H9 (cell line): ENCODE data around the gene DCC. TPM values are rescaled to one million over a fixed set of nuclear protein-coding genes. Genes with fewer than 3 reads are reported as not detected.

Experiments
- DNase-seq: peaks from one replicate; pipeline ENCODE4 v3.0.0-alpha.2; 2017
- H2AFZ ChIP-seq: one replicate; pipeline ENCODE4 v1.6.1; 2013; ENCODE audit warnings: mild to moderate bottlenecking, low read length, control low read depth, moderate library complexity
- H2AK5ac ChIP-seq: 2 replicates; pipeline ENCODE4 v1.6.1; 2013; ENCODE audit warnings: low read length, control low read depth, mixed read lengths; ENCODE audit not compliant: insufficient read length
- H2BK120ac ChIP-seq: one replicate; pipeline ENCODE4 v1.6.1; 2013; ENCODE audit warnings: low read depth, mild to moderate bottlenecking, low read length, control low read depth, inconsistent platforms; ENCODE audit not compliant: poor library complexity, severe bottlenecking
- H2BK12ac ChIP-seq: 2 replicates; pipeline ENCODE4 v1.6.1; 2013; ENCODE audit warnings: low read length, control low read depth, mixed read lengths, low read depth; ENCODE audit not compliant: insufficient read length
- H2BK15ac ChIP-seq: 2 replicates; pipeline ENCODE4 v1.6.1; 2013; ENCODE audit warnings: low read depth, low read length, control low read depth
- H2BK20ac ChIP-seq: one replicate; pipeline ENCODE4 v1.6.1; 2013; ENCODE audit warnings: low read depth, mild to moderate bottlenecking, low read length, control low read depth, inconsistent platforms; ENCODE audit not compliant: poor library complexity, severe bottlenecking
- H2BK5ac ChIP-seq: 2 replicates; pipeline ENCODE4 v1.6.1; 2013; ENCODE audit warnings: low read length, control low read depth, mixed read lengths; ENCODE audit not compliant: insufficient read length
- H3K14ac ChIP-seq: 2 replicates; pipeline ENCODE4 v1.6.1; 2013; ENCODE audit warnings: low read length, control low read depth; ENCODE audit not compliant: insufficient read depth
- H3K18ac ChIP-seq: 2 replicates; pipeline ENCODE4 v1.6.1; 2013; ENCODE audit warnings: low read depth, mild to moderate bottlenecking, mixed read lengths, low read length, control low read depth; ENCODE audit not compliant: insufficient read length
- H3K23ac ChIP-seq: 2 replicates; pipeline ENCODE4 v1.6.1; 2013; ENCODE audit warnings: low read length, control low read depth, mixed read lengths, low read depth; ENCODE audit not compliant: insufficient read length
- H3K23me2 ChIP-seq: 2 replicates; pipeline ENCODE4 v1.6.1; 2013; ENCODE audit warnings: low read depth, mild to moderate bottlenecking, mixed read lengths, low read length, control low read depth; ENCODE audit not compliant: insufficient read length, poor library complexity, severe bottlenecking
- H3K27ac ChIP-seq: 2 replicates; pipeline ENCODE4 v1.5.1; 2013; ENCODE audit warnings: low read length, control low read depth, mixed read lengths, low read depth; ENCODE audit not compliant: insufficient read length
- H3K27me3 ChIP-seq: 2 replicates; pipeline ENCODE4 v1.6.1; 2013; ENCODE audit warnings: low read length, control low read depth, inconsistent platforms; ENCODE audit not compliant: insufficient read depth
- H3K4ac ChIP-seq: 2 replicates; pipeline ENCODE4 v1.6.1; 2013; ENCODE audit warnings: low read depth, mild to moderate bottlenecking, control low read depth, inconsistent platforms, low read length, moderate library complexity
- H3K4me1 ChIP-seq: 2 replicates; pipeline ENCODE4 v1.6.1; 2013; ENCODE audit warnings: low read length, control low read depth, inconsistent platforms; ENCODE audit not compliant: insufficient read depth
- H3K4me2 ChIP-seq: 2 replicates; pipeline ENCODE4 v1.6.1; 2013; ENCODE audit warnings: low read length, control low read depth, mixed read lengths; ENCODE audit not compliant: insufficient read length, insufficient read depth
- H3K56ac ChIP-seq: 2 replicates; pipeline ENCODE4 v1.6.1; 2013; ENCODE audit warnings: low read depth, mild to moderate bottlenecking, mixed read lengths, low read length, control low read depth; ENCODE audit not compliant: insufficient read length
- H3K79me1 ChIP-seq: 2 replicates; pipeline ENCODE4 v1.6.1; 2013; ENCODE audit warnings: low read depth, mild to moderate bottlenecking, moderate library complexity, low read length, control low read depth, inconsistent platforms; ENCODE audit not compliant: insufficient read depth, poor library complexity, severe bottlenecking
- H3K79me2 ChIP-seq: 2 replicates; pipeline ENCODE4 v1.6.1; 2013; ENCODE audit warnings: low read length, control low read depth, inconsistent platforms; ENCODE audit not compliant: insufficient read depth
- H3K9ac ChIP-seq: 2 replicates; pipeline ENCODE4 v1.6.1; 2013; ENCODE audit warnings: low read length, control low read depth, mixed read lengths; ENCODE audit not compliant: insufficient read length; ENCODE audit errors: extremely low read depth
- H3K9me3 ChIP-seq: one replicate; pipeline ENCODE4 v1.6.1; 2013; ENCODE audit warnings: low read depth, low read length, inconsistent platforms; ENCODE audit not compliant: control insufficient read depth
- H3T11ph ChIP-seq: one replicate; pipeline ENCODE4 v1.6.1; 2013; ENCODE audit warnings: mild to moderate bottlenecking, low read length, control low read depth, inconsistent platforms
- H4K20me1 ChIP-seq: one replicate; pipeline ENCODE4 v1.6.1; 2013; ENCODE audit not compliant: control insufficient read depth, insufficient read length, insufficient read depth
- H4K5ac ChIP-seq: 2 replicates; pipeline ENCODE4 v1.6.1; 2013; ENCODE audit warnings: low read depth, mild to moderate bottlenecking, mixed read lengths, low read length, control low read depth; ENCODE audit not compliant: insufficient read length
- H4K8ac ChIP-seq: replicated peaks from 2 replicates; pipeline ENCODE4 v1.6.1; 2013; ENCODE audit warnings: low read length, control low read depth, mixed read lengths, low read depth; ENCODE audit not compliant: insufficient read length
- H4K91ac ChIP-seq: 2 replicates; pipeline ENCODE4 v1.6.1; 2013; ENCODE audit warnings: low read depth, mild to moderate bottlenecking, moderate library complexity, mixed read lengths, low read length, control low read depth; ENCODE audit not compliant: insufficient read length
- H3K27ac Mint-ChIP-seq, 3 experiments: 2 replicates in 2 of 3; 3 replicates in 1 of 3; pipeline ENCODE4 v1.8.0; 2020 to 2021; ENCODE audit warnings: mixed read lengths in 3 of 3, mild to moderate bottlenecking in 1 of 3, moderate library complexity in 1 of 3
- H3K27me3 Mint-ChIP-seq: 2 replicates; pipeline ENCODE4 v1.8.0; 2021; ENCODE audit warnings: low read depth, mild to moderate bottlenecking, moderate library complexity, mixed read lengths
- H3K36me3 Mint-ChIP-seq, 3 experiments: 2 replicates in 2 of 3; 3 replicates in 1 of 3; pipeline ENCODE4 v1.8.0; 2020 to 2021; ENCODE audit warnings: low read depth in 3 of 3, mixed read lengths in 3 of 3; ENCODE audit not compliant: insufficient read depth in 1 of 3
- H3K4me1 Mint-ChIP-seq, 2 experiments: 2 replicates each; pipeline ENCODE4 v1.8.0; 2020; ENCODE audit warnings: mixed read lengths in 2 of 2
- H3K4me3 Mint-ChIP-seq, 2 experiments: 2 replicates in 1 of 2; 3 replicates in 1 of 2; pipeline ENCODE4 v1.8.0; 2020 to 2021; ENCODE audit warnings: mild to moderate bottlenecking in 2 of 2, mixed read lengths in 2 of 2, moderate library complexity in 1 of 2
- H3K9me3 Mint-ChIP-seq, 2 experiments: 2 replicates in 1 of 2; 3 replicates in 1 of 2; pipeline ENCODE4 v1.8.0; 2020; ENCODE audit warnings: mild to moderate bottlenecking in 2 of 2, mixed read lengths in 2 of 2, moderate library complexity in 1 of 2
- WGBS: extraction: QIAGEN DNeasy Blood & Tissue Kit; methylation state at CpG from one replicate; pipeline ENCODE4 v1.1.7; 2013; ENCODE audit warnings: missing lambda C conversion rate, low lambda C conversion rate, mixed read lengths; ENCODE audit not compliant: insufficient read length; ENCODE audit errors: extremely low coverage; 5-methylcytosine and 5-hydroxymethylcytosine counted together
- total RNA-seq: library from RNA; stranded (reverse); gene quantifications from 2 replicates; pipeline ENCODE4 v1.2.1, GENCODE V29; 2021
- TF ChIP-seq, protein P1 (sequence below): fragments of 200-600 bp; sonication (generic); conservative IDR thresholded peaks from 3 replicates; pipeline ENCODE4 v1.8.0; 2021; ENCODE audit warnings: antibody characterized with exemption, mild to moderate bottlenecking

The DCC gene
- total RNA-seq, 1 experiment from 2014 or later: 0.35 TPM

DNA sequence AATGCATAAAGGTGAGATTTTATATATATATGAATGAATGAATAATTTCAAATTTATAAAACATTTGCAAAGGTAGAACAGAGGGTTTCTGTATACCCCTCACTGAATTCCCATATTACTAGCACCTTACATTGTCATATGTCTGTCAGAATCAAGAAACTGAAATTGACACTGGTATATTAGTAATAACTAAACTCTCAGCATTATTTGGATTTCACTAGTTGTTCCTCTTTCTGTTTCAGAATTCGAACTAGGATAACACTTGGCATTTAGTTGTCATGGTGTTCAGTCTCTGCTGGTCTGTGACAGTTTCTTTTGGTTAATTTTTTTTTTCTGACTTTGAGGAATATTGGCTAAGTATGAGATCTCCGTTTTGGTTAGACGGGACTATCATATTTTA is 275.9 kb downstream of the DCC start:
- no peak overlapping the region for H3K27ac ChIP-seq
- H3T11ph ChIP-seq: no peak overlapping the region
- no peak overlapping the region for H3K4ac ChIP-seq
- Mint-ChIP-seq H3K4me1 (peaks cover 0 to 5% of the 10 kb centered on the region in 2 experiments; a peak in 3 of 4 replicates), H3K27ac (no peak overlapping the region), H3K9me3 (no peaks in the 10 kb centered on the region), H3K4me3 (no peak overlapping the region), H3K27me3 (no peaks in the 10 kb centered on the region), H3K36me3 (no peaks in the 10 kb centered on the region)
- H3K14ac ChIP-seq: no peak overlapping the region
- TF ChIP-seq, protein P1, sequence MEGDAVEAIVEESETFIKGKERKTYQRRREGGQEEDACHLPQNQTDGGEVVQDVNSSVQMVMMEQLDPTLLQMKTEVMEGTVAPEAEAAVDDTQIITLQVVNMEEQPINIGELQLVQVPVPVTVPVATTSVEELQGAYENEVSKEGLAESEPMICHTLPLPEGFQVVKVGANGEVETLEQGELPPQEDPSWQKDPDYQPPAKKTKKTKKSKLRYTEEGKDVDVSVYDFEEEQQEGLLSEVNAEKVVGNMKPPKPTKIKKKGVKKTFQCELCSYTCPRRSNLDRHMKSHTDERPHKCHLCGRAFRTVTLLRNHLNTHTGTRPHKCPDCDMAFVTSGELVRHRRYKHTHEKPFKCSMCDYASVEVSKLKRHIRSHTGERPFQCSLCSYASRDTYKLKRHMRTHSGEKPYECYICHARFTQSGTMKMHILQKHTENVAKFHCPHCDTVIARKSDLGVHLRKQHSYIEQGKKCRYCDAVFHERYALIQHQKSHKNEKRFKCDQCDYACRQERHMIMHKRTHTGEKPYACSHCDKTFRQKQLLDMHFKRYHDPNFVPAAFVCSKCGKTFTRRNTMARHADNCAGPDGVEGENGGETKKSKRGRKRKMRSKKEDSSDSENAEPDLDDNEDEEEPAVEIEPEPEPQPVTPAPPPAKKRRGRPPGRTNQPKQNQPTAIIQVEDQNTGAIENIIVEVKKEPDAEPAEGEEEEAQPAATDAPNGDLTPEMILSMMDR: no peak
- no peak overlapping the region for H3K18ac ChIP-seq
- no peak overlapping the region for H2BK15ac ChIP-seq
- no peaks in the 10 kb centered on the region for H3K27me3 ChIP-seq
- DNase-seq: no peak
- no peaks in the 10 kb centered on the region for H3K9me3 ChIP-seq
- H2BK120ac ChIP-seq: no peak overlapping the region
- H2AK5ac ChIP-seq: no peak overlapping the region
- H3K79me2 ChIP-seq: no peaks in the 10 kb centered on the region
- no peak overlapping the region for H4K5ac ChIP-seq
- H3K79me1 ChIP-seq: no peaks in the 10 kb centered on the region
- no peak overlapping the region for H3K56ac ChIP-seq
- H2BK20ac ChIP-seq: no peak overlapping the region
- no peak overlapping the region for H3K23ac ChIP-seq
- H3K9ac ChIP-seq: no peak overlapping the region
- H2BK12ac ChIP-seq: no peak overlapping the region
- no CpG with 5 or more reads among the region's 3 CpGs for WGBS
- H4K20me1 ChIP-seq: no peaks in the 10 kb centered on the region
- H3K4me1 ChIP-seq: no peaks in the 10 kb centered on the region
- H3K4me2 ChIP-seq: no peak overlapping the region
- H2BK5ac ChIP-seq: no peak overlapping the region
- H3K23me2 ChIP-seq: no peaks in the 10 kb centered on the region
- no peak overlapping the region for H2AFZ ChIP-seq
- no peak overlapping the region for H4K91ac ChIP-seq
- H4K8ac ChIP-seq: no peak overlapping the region
